Pancreas (tissue), 10 donors: ENCODE data around the gene SDC3. TPM values are rescaled to one million over a fixed set of nuclear protein-coding genes. Genes with fewer than 3 reads are reported as not detected.

Source experiments
- ATAC-seq, 4 donors: fragments of 200-7000 bp; cut with Tn5 transposase; one replicate each; pipeline versions ENCODE4 v1.8.0 to v1.9.1; 2020; ENCODE audit warnings: mild to moderate bottlenecking in 4 of 4, moderate library complexity in 4 of 4
- DNase-seq, 6 donors: peaks; one replicate each; pipeline ENCODE4 v3.0.0-alpha.2; 2020
- FAIRE-seq: peaks from 2 replicates; lab custom pipeline; 2012; peaks lifted over from hg19 to GRCh38; lab: Jason Lieb, UNC
- H3K27ac ChIP-seq, 4 donors: fragments of 200-600 bp; sonication (generic); 1 replicate in 3 of 4; 2 replicates in 1 of 4; pipeline versions ENCODE4 v1.5.0 to v1.8.0; 2020
- H3K27me3 ChIP-seq, 4 donors: fragments of 200-600 bp; one replicate each; pipeline ENCODE4 v1.8.0; 2021
- H3K36me3 ChIP-seq, 3 donors: fragments of 200-600 bp; sonication (generic) in 1 of 3; one replicate each; pipeline versions ENCODE4 v1.5.0 to v1.8.0; 2020 to 2021
- H3K4me1 ChIP-seq, 3 donors: fragments of 200-600 bp; one replicate each; pipeline ENCODE4 v1.8.0; 2021
- H3K4me3 ChIP-seq, 4 donors: fragments of 200-600 bp; sonication (generic) in 2 of 4; one replicate each; pipeline versions ENCODE4 v1.5.0 to v1.8.0; 2020 to 2021
- H3K9me3 ChIP-seq, 4 donors: fragments of 200-600 bp; one replicate each; pipeline ENCODE4 v1.8.0; 2021
- WGBS, 2 donors: extraction: QIAGEN DNeasy Blood & Tissue Kit; methylation state at CpG; one replicate each; pipeline ENCODE4 v1.1.7; 2013; 5-methylcytosine and 5-hydroxymethylcytosine counted together
- intact Hi-C, 3 donors: fragments of 100-400 bp; cut with DNase I; formaldehyde crosslinking; loops; one replicate each; pipeline versions ENCODE4 v1.11.1 to v1.14.2; 2022
- polyA plus RNA-seq, 2 donors: library from polyadenylated mRNA; stranded (reverse); fragments of 200-250 nt; gene quantifications; one replicate each; pipeline ENCODE4 v1.2.3, GENCODE V29; 2013
- total RNA-seq, 6 donors: library from RNA; stranded (reverse); fragmentation: NEBNext Ultra II Directional in 4 of 6; extraction: Animal tissue kit (Norgen Biotek cat#: 25700) in 4 of 6; gene quantifications; one replicate each; pipeline versions ENCODE4 v1.2.1 to v1.2.4, GENCODE V29; 2021 to 2023
- TF ChIP-seq, protein P1 (sequence below), 4 donors: fragments of 200-600 bp; sonication (generic) in 3 of 4; IDR thresholded peaks; one replicate each; pipeline versions ENCODE4 v1.5.0 to v1.8.0; 2021; ENCODE audit warnings: antibody characterized with exemption in 4 of 4
- donor health status: healthy with polysubstance abuse.
- donor health status: DM: no; HTN: no; CAD: no; lungs with moderate emphysema.
- donor health status: DM: no; HTN: no; CAD: no.
- donor health status: control.
- donor health status: control.
- donor health status: Bipolar disorder and iron deficiency.
- donor health status: DM: yes; HTN: yes; CAD: no.
- donor health status: DM: no; HTN: no; CAD: no.
- donor health status: DM: no; HTN: no; CAD: no.
- donor health status: DM: yes; HTN: yes; CAD: no.

SDC3 gene
- total and polyA plus RNA-seq, 8 donors = 4.2 to 18.9 (median 7.6) TPM

DNA sequence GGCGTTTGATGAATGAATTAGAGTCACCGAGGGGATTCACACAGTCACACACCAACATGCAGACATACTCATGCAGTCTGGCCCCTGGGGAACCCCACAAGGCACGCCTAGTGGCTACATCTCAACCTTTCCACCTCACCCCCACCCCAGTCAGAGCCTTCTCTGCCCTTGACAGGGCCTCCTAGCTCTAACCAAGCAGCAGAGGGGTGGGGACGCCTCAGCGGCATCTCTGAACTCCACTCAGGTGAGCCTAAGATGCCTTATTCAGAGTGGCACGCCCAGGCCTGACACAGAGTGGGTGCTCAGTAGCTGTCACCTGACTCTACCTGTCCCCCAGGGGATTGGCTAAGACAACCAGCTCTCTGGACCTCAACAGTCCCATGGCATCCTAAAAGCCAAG, 3.7 kb upstream of the SDC3 start:
- TF ChIP-seq, protein P1, sequence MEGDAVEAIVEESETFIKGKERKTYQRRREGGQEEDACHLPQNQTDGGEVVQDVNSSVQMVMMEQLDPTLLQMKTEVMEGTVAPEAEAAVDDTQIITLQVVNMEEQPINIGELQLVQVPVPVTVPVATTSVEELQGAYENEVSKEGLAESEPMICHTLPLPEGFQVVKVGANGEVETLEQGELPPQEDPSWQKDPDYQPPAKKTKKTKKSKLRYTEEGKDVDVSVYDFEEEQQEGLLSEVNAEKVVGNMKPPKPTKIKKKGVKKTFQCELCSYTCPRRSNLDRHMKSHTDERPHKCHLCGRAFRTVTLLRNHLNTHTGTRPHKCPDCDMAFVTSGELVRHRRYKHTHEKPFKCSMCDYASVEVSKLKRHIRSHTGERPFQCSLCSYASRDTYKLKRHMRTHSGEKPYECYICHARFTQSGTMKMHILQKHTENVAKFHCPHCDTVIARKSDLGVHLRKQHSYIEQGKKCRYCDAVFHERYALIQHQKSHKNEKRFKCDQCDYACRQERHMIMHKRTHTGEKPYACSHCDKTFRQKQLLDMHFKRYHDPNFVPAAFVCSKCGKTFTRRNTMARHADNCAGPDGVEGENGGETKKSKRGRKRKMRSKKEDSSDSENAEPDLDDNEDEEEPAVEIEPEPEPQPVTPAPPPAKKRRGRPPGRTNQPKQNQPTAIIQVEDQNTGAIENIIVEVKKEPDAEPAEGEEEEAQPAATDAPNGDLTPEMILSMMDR (IDR thresholded peaks at IDR 0.05) = no peak
- no peak overlapping the region for H3K4me3 ChIP-seq
- H3K36me3 ChIP-seq = no peaks in the 10 kb centered on the region
- ATAC-seq = no peak
- no peak overlapping the region for H3K27ac ChIP-seq
- peak in 1 of 6 donors; percentile 24 for DNase-seq
- no peaks in the 10 kb centered on the region for H3K9me3 ChIP-seq
- intact Hi-C loops = loop anchor here (5.0 to 10.0 kb wide), 4 partner anchors 107 to 190 kb away; partner anchors contain the start of gene MATN1 (in 1 of the 3)
- no peaks in the 10 kb centered on the region for H3K4me1 ChIP-seq
- H3K27me3 ChIP-seq = no peaks in the 10 kb centered on the region
- FAIRE-seq = no peak
- WGBS, 2 donors = 66 to 69% methylated on average over 6 of the region's 6 CpGs

- intact Hi-C loops = loop anchor here (2.0 to 10.0 kb wide), 5 partner anchors 107 to 189 kb away; partner anchors contain the start of gene MATN1 (in 1 of the 3)
- 30 to 38% methylated on average over 9 of the region's 9 CpGs for WGBS, 2 donors
- H3K4me3 ChIP-seq = no peak overlapping the region
- FAIRE-seq (no peak), ATAC-seq (peak; percentile 79 to 88 (median 86)), DNase-seq (peak; percentile 75 to 93 (median 86))
- H3K27me3 ChIP-seq = no peaks in the 10 kb centered on the region
- TF ChIP-seq, protein P1 (IDR thresholded peaks at IDR 0.05) = peak; percentile 36 to 73 (median 69)
- no peaks in the 10 kb centered on the region for H3K9me3 ChIP-seq
- H3K4me1 ChIP-seq = no peaks in the 10 kb centered on the region
- H3K36me3 ChIP-seq = no peaks in the 10 kb centered on the region
- H3K27ac ChIP-seq = no peak overlapping the region
Observed at GRCh38 chr1:30911059-30911954, 2.7 kb upstream of the SDC3 start.

- no peak for FAIRE-seq
- Histone ChIP-seq H3K27ac (no peak overlapping the region), H3K36me3 (no peaks in the 10 kb centered on the region), H3K4me1 (no peaks in the 10 kb centered on the region), H3K9me3 (no peaks in the 10 kb centered on the region), H3K27me3 (no peaks in the 10 kb centered on the region), H3K4me3 (peak overlapping the region in 1 of 4 donors; percentile 32)
- DNase-seq = peak in 1 of 6 donors; percentile 45
- TF ChIP-seq, protein P1 (IDR thresholded peaks at IDR 0.05) = no peak
- intact Hi-C loops = loop anchor here (2.0 to 10.0 kb wide), 5 partner anchors 105 to 187 kb away; partner anchors contain the start of gene MATN1 (in 2 of the 3)
- ATAC-seq = no peak
- WGBS, 2 donors = 71 to 81% methylated on average over 14 of the region's 14 CpGs
Observed at GRCh38 chr1:30909365-30910068, 959 bp upstream of the SDC3 start.

DNA sequence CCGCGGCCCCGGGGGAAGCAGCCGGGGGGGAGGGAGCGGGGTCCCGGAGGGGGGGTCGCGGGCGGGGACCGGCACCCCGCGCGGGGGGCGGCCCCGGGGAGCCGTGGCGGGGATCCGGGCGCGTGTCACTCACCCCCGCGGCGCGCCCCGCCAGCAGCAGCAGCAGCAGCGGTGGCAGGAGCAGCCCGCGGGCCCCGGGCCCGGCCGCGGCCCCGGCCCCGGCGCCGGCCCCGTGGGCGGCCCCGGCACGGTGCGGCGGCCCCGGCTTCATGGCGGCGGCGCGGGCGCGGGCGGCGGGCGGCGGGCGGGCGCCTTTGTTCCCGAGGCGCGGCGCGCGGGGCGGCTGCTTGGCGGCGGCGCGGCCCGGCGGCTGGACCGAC, 252 bp downstream of the SDC3 start:
- H3K4me1 ChIP-seq = no peaks in the 10 kb centered on the region
- H3K4me3 ChIP-seq = peak overlapping the region in 2 of 4 donors; percentile 46 to 50

More for the DNA sequence above, 252 bp downstream of the SDC3 start:
- WGBS, 2 donors = 0 to 1% methylated on average over 20 to 68 of the region's 69 CpGs
- no peak for ATAC-seq
- TF ChIP-seq, protein P1 (IDR thresholded peaks at IDR 0.05) = no peak
- DNase-seq = no peak
- FAIRE-seq = no peak
- intact Hi-C loops = loop anchor here in 1 of 3 donors (5.0 kb wide), 1 partner anchor 186 kb away; the partner anchor contains the start of gene MATN1
- H3K27me3 ChIP-seq = no peaks in the 10 kb centered on the region
- H3K9me3 ChIP-seq = no peaks in the 10 kb centered on the region
- no peaks in the 10 kb centered on the region for H3K36me3 ChIP-seq
- H3K27ac ChIP-seq = no peak overlapping the region
